Measurements from ENCODE around the gene TBC1D30.

GRCh38 chr12:64806173-64806572, 18.3 kb upstream of the TBC1D30 start:
- TF ChIP-seq CTCF (IDR thresholded peaks at IDR 0.05 in 2 of 3, conservative IDR thresholded peaks at IDR 0.05 in 1 of 3; ENCODE audit: insufficient read depth in 2 of 3, low read depth in 1 of 3, low read length in 3 of 3) (no peak), JUNB (CRISPR knock-in tag; conservative IDR thresholded peaks at IDR 0.05) (no peak), ELK1 (CRISPR knock-in tag; IDR thresholded peaks at IDR 0.05) (no peak), EZH2 (IDR thresholded peaks at IDR 0.05; ENCODE audit: borderline replicate concordance, low read depth, low read length) (no peak), SPI1 (IDR thresholded peaks at IDR 0.05; ENCODE audit: borderline replicate concordance, low read depth, low read length) (no peak), ZNF431 (CRISPR knock-in tag; IDR thresholded peaks at IDR 0.05) (no peak), CC2D1A (IDR thresholded peaks at IDR 0.05) (no peak), ATF1 (CRISPR knock-in tag; IDR thresholded peaks at IDR 0.05) (no peak), ATF1 (tag; IDR thresholded peaks at IDR 0.05) (no peak), ZNF217 (CRISPR knock-in tag; IDR thresholded peaks at IDR 0.05) (no peak), MAFF (IDR thresholded peaks at IDR 0.05; ENCODE audit: low read length) (no peak), HOMEZ (CRISPR knock-in tag; IDR thresholded peaks at IDR 0.05) (no peak), ZNF740 (CRISPR knock-in tag; IDR thresholded peaks at IDR 0.05) (no peak), ZNF740 (tag; IDR thresholded peaks at IDR 0.05) (no peak)
